Sigmoid colon (tissue), 4 donors: ENCODE measurements around the gene BIVM.

Source experiments
- CTCF ChIP-seq, 4 experiments: fragments of 450-650 bp in 3 of 4; fragments of 200-600 bp in 1 of 4; IDR thresholded peaks; one replicate each; pipeline ENCODE4 v1.5.1; 2016 to 2019; ENCODE audit warnings: antibody characterized with exemption in 4 of 4, mild to moderate bottlenecking in 3 of 4, moderate library complexity in 2 of 4
- POLR2AphosphoS5 ChIP-seq, 4 donors: sonication (generic); formaldehyde crosslinking; IDR thresholded peaks; one replicate each; pipeline ENCODE4 v1.6.1; 2017; ENCODE audit warnings: antibody characterized with exemption in 4 of 4

DNA sequence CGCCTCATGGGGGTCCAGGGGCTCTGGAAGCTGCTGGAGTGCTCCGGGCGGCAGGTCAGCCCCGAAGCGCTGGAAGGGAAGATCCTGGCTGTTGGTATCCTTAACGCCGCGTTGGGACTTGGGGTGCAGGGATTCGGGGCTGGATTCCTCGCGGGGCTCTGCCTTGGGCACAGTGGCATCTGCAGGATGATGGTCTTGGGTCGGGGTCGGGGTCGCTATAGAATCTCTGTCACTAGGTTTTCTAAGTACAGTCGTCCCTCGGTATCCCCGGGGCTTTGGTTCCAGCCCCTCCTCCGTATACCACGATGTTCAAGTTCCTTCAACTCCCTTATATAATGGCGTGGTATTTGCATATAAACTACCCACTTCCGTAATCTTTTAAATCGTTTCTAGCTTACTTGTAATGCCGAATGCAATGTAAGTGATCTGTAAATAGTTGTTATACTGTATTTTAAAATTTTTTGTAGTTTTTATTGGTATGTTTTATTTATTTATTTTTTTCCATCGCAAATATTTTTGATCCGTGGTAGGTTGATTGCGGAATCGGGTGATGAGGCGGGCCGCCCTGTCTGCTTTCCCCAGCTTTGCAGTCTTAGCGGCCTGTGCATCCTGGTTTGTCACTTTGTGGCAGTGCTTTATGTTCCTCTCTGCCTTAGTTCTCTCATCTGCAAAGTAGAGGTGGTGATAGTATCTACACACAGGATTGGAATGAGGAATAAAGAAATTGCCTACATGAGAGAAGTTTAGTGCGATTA lies 47.5 kb downstream of the BIVM start:
- TF ChIP-seq POLR2AphosphoS5 (IDR thresholded peaks at IDR 0.05) (peak in 1 of 4 donors; percentile 13), CTCF (IDR thresholded peaks at IDR 0.05) (no peak)
